HCT116 (cell line): ENCODE results near the gene PTPRCAP.

Experiments used
- EZH2 ChIP-seq: fragments of 200-600 bp; sonication (generic); IDR thresholded peaks from 2 replicates; pipeline ENCODE4 v1.6.1; 2017; ENCODE audit warnings: antibody characterized with exemption, mixed run types
- POLR2A ChIP-seq: IDR thresholded peaks from 2 replicates; pipeline ENCODE4 v1.7.0; 2011; ENCODE audit warnings: borderline replicate concordance; ENCODE audit not compliant: insufficient read depth, insufficient read length; ENCODE audit errors: extremely low read depth
- TF ChIP-seq, protein P1 (sequence below), 3 experiments: fragments of 200-600 bp in 1 of 3; sonication (generic) in 1 of 3; IDR thresholded peaks in 2 of 3; conservative IDR thresholded peaks in 1 of 3; 2 replicates each; pipeline ENCODE4 v1.5.1; 2012 to 2017; ENCODE audit warnings: low read depth in 2 of 3, low read length in 2 of 3, antibody characterized with exemption in 1 of 3, borderline replicate concordance in 1 of 3, control low read depth in 1 of 3, mild to moderate bottlenecking in 1 of 3, mixed read lengths in 1 of 3, mixed run types in 1 of 3, moderate library complexity in 1 of 3; ENCODE audit not compliant: insufficient read depth in 1 of 3

DNA sequence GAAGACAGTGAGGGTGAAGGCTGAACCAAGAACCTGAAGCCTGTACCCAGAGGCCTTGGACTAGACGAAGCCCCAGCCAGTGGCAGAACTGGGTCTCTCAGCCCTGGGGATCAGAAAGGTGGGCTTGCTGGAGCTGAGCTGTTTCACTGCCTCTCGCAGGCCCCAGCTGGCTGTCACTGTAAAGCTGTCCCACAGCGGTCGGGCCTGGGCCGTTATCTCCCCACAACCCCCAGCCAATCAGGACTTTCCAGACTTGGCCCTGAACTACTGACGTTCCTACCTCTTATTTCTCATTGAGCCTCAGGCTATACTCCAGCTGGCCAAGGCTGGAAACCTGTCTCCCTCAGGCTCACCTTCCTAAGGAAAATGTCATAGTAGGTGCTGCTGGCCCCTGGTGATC, 39.9 kb downstream of the PTPRCAP start:
- TF ChIP-seq EZH2 (no peak), POLR2A (no peak)
- TF ChIP-seq, protein P1, sequence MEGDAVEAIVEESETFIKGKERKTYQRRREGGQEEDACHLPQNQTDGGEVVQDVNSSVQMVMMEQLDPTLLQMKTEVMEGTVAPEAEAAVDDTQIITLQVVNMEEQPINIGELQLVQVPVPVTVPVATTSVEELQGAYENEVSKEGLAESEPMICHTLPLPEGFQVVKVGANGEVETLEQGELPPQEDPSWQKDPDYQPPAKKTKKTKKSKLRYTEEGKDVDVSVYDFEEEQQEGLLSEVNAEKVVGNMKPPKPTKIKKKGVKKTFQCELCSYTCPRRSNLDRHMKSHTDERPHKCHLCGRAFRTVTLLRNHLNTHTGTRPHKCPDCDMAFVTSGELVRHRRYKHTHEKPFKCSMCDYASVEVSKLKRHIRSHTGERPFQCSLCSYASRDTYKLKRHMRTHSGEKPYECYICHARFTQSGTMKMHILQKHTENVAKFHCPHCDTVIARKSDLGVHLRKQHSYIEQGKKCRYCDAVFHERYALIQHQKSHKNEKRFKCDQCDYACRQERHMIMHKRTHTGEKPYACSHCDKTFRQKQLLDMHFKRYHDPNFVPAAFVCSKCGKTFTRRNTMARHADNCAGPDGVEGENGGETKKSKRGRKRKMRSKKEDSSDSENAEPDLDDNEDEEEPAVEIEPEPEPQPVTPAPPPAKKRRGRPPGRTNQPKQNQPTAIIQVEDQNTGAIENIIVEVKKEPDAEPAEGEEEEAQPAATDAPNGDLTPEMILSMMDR (IDR thresholded peaks at IDR 0.05 in 2 of 3, conservative IDR thresholded peaks at IDR 0.05 in 1 of 3; ENCODE audit: borderline replicate concordance in 1 of 3, insufficient read depth in 1 of 3, low read depth in 2 of 3, low read length in 2 of 3), result no peak
